H1 (cell line): Measurements from ENCODE around the gene ATP7B. TPM values are rescaled to one million over a fixed set of nuclear protein-coding genes. Genes with fewer than 3 reads are reported as not detected.

ENCODE experiments used
- CTCF ChIA-PET: fragments of 300-600 bp; sonication (Branson Sonifier 250); formaldehyde crosslinking; loops from one replicate; lab custom pipeline; 2021; ENCODE audit not compliant: partially characterized antibody; lab: Charles Lee
- POLR2A ChIA-PET: fragments of 300-600 bp; sonication (Branson Sonifier 250); formaldehyde crosslinking; loops from one replicate; lab custom pipeline; 2021; ENCODE audit warnings: inconsistent platforms; ENCODE audit not compliant: partially characterized antibody; lab: Charles Lee
- DNase-seq, 2 experiments: peaks; one replicate each; pipeline versions ENCODE4 v3.0.0 to v3.0.0-alpha.2; 2010 to 2022; ENCODE audit warnings: low spot score in 2 of 2, low read depth in 1 of 2, mixed read lengths in 1 of 2
- FAIRE-seq: peaks from 2 replicates; lab custom pipeline; 2011; peaks lifted over from hg19 to GRCh38; lab: Jason Lieb, UNC
- H2AFZ ChIP-seq: 2 replicates; pipeline ENCODE4 v1.8.1; 2012; ENCODE audit warnings: low read length, inconsistent platforms
- H2AK5ac ChIP-seq: 2 replicates; pipeline ENCODE4 v1.6.1; 2013; ENCODE audit warnings: low read depth, low read length
- H2BK120ac ChIP-seq: replicated peaks from 2 replicates; pipeline ENCODE3; 2013; ENCODE audit warnings: low read depth, low read length, inconsistent platforms
- H2BK12ac ChIP-seq: 2 replicates; pipeline ENCODE4 v1.6.1; 2013; ENCODE audit warnings: low read depth, low read length
- H2BK15ac ChIP-seq: 2 replicates; pipeline ENCODE4 v1.6.1; 2013; ENCODE audit warnings: low read length
- H2BK20ac ChIP-seq: 2 replicates; pipeline ENCODE4 v1.6.1; 2013; ENCODE audit warnings: low read length
- H2BK5ac ChIP-seq: 2 replicates; pipeline ENCODE4 v1.6.1; 2013; ENCODE audit warnings: low read depth, low read length
- H3K14ac ChIP-seq: 2 replicates; pipeline ENCODE4 v1.6.1; 2013; ENCODE audit warnings: inconsistent platforms; ENCODE audit not compliant: insufficient read length
- H3K18ac ChIP-seq: 2 replicates; pipeline ENCODE4 v1.6.1; 2013; ENCODE audit warnings: low read length; ENCODE audit errors: extremely low read depth
- H3K23ac ChIP-seq: 2 replicates; pipeline ENCODE4 v1.6.1; 2013; ENCODE audit warnings: inconsistent platforms; ENCODE audit not compliant: insufficient read length
- H3K23me2 ChIP-seq: 2 replicates; pipeline ENCODE4 v1.6.1; 2013; ENCODE audit warnings: low read depth, low read length
- H3K27ac ChIP-seq: 2 replicates; pipeline ENCODE4 v1.6.1; 2011; ENCODE audit warnings: low read depth, low read length, inconsistent platforms
- H3K27me3 ChIP-seq, 4 experiments: replicated peaks in 1 of 4; 1 replicate in 1 of 4; 2 replicates in 3 of 4; pipeline versions ENCODE4 v1.6.1 to v1.8.1; 2011 to 2013; ENCODE audit warnings: low read length in 3 of 4, mild to moderate bottlenecking in 3 of 4, inconsistent platforms in 2 of 4, mixed read lengths in 2 of 4, moderate library complexity in 1 of 4; ENCODE audit not compliant: control insufficient read depth in 3 of 4, insufficient read depth in 3 of 4; ENCODE audit errors: extremely low read depth in 1 of 4
- H3K36me3 ChIP-seq, 4 experiments: 2 replicates each; pipeline versions ENCODE4 v1.6.1 to v1.8.1; 2011 to 2013; ENCODE audit warnings: mild to moderate bottlenecking in 4 of 4, low read length in 3 of 4, moderate library complexity in 2 of 4, control low read depth in 1 of 4, inconsistent platforms in 1 of 4; ENCODE audit not compliant: insufficient read depth in 4 of 4, control insufficient read depth in 2 of 4
- H3K4ac ChIP-seq: replicated peaks from 2 replicates; pipeline ENCODE3; 2013; ENCODE audit warnings: low read length, low read depth, mixed read lengths, inconsistent platforms; ENCODE audit not compliant: insufficient read length
- H3K4me1 ChIP-seq, 4 experiments: replicated peaks in 1 of 4; 1 replicate in 1 of 4; 2 replicates in 3 of 4; pipeline versions ENCODE4 v1.6.1 to v1.8.1; 2011 to 2013; ENCODE audit warnings: low read length in 3 of 4, inconsistent platforms in 2 of 4, mixed read lengths in 1 of 4; ENCODE audit not compliant: insufficient read depth in 4 of 4, control insufficient read depth in 3 of 4
- H3K4me2 ChIP-seq, 2 experiments: 2 replicates each; pipeline versions ENCODE4 v1.6.1 to v1.8.1; 2011 to 2013; ENCODE audit warnings: low read depth in 2 of 2, low read length in 2 of 2, control low read depth in 1 of 2, inconsistent platforms in 1 of 2, mild to moderate bottlenecking in 1 of 2; ENCODE audit not compliant: insufficient read depth in 1 of 2
- H3K4me3 ChIP-seq, 4 experiments: fragments of 200-600, 300-600 bp in 1 of 4; sonication (generic), shearing (Covaris generic), sonication (Bioruptor Twin) in 1 of 4; 2 replicates each; pipeline versions ENCODE4 v1.5.1 to v1.8.1; 2011 to 2016; ENCODE audit warnings: low read length in 4 of 4, low read depth in 3 of 4, control low read depth in 2 of 4, inconsistent platforms in 2 of 4, mild to moderate bottlenecking in 2 of 4, mixed read lengths in 1 of 4, moderate library complexity in 1 of 4; ENCODE audit not compliant: insufficient read depth in 2 of 4; ENCODE audit errors: extremely low read depth in 1 of 4
- H3K56ac ChIP-seq: replicated peaks from 2 replicates; pipeline ENCODE3; 2013; ENCODE audit warnings: low read depth, mild to moderate bottlenecking, mixed read lengths, low read length, inconsistent platforms; ENCODE audit not compliant: insufficient read length
- H3K79me1 ChIP-seq: 2 replicates; pipeline ENCODE4 v1.6.1; 2013; ENCODE audit warnings: low read depth, low read length, control low read depth
- H3K79me2 ChIP-seq, 2 experiments: 2 replicates each; pipeline versions ENCODE4 v1.6.1 to v1.8.1; 2012 to 2013; ENCODE audit warnings: low read length in 2 of 2, mild to moderate bottlenecking in 2 of 2, inconsistent platforms in 1 of 2; ENCODE audit not compliant: insufficient read depth in 2 of 2, control insufficient read depth in 1 of 2
- H3K9ac ChIP-seq, 4 experiments: replicated peaks in 1 of 4; 1 replicate in 1 of 4; 2 replicates in 3 of 4; pipeline versions ENCODE4 v1.6.1 to v1.8.1; 2011 to 2013; ENCODE audit warnings: low read depth in 3 of 4, low read length in 3 of 4, control low read depth in 2 of 4, mild to moderate bottlenecking in 2 of 4, moderate library complexity in 2 of 4, inconsistent platforms in 1 of 4; ENCODE audit errors: extremely low read depth in 1 of 4
- H3K9me3 ChIP-seq, 2 experiments: 2 replicates each; pipeline versions ENCODE4 v1.6.1 to v1.8.1; 2012 to 2013; ENCODE audit warnings: mild to moderate bottlenecking in 2 of 2, moderate library complexity in 2 of 2, control low read depth in 1 of 2, inconsistent platforms in 1 of 2, low read depth in 1 of 2, low read length in 1 of 2, mixed read lengths in 1 of 2; ENCODE audit not compliant: insufficient read depth in 2 of 2
- H4K20me1 ChIP-seq, 2 experiments: replicated peaks in 1 of 2; 2 replicates each; pipeline versions ENCODE3 to v1.8.1; 2011 to 2013; ENCODE audit warnings: inconsistent platforms in 2 of 2, low read length in 2 of 2, mild to moderate bottlenecking in 1 of 2; ENCODE audit not compliant: insufficient read depth in 2 of 2, control insufficient read depth in 1 of 2
- H4K5ac ChIP-seq: 2 replicates; pipeline ENCODE4 v1.6.1; 2013; ENCODE audit warnings: low read length, low read depth, mixed read lengths, inconsistent platforms; ENCODE audit not compliant: insufficient read length
- H4K8ac ChIP-seq: 2 replicates; pipeline ENCODE4 v1.8.0; 2013; ENCODE audit warnings: mild to moderate bottlenecking, moderate library complexity, low read length, inconsistent platforms; ENCODE audit not compliant: insufficient read depth; ENCODE audit errors: extremely low read depth
- H4K91ac ChIP-seq: replicated peaks from 2 replicates; pipeline ENCODE3; 2013; ENCODE audit warnings: low read length, mixed read lengths, inconsistent platforms; ENCODE audit not compliant: insufficient read length
- CHD1 ChIP-seq: IDR thresholded peaks from 2 replicates; pipeline ENCODE4 v1.6.1; 2012; ENCODE audit warnings: low read depth, low read length, improper control_type of control experiment
- CREB1 ChIP-seq: IDR thresholded peaks from 2 replicates; pipeline ENCODE4 v1.6.1; 2012; ENCODE audit warnings: inconsistent platforms
- SP2 ChIP-seq: IDR thresholded peaks from 2 replicates; pipeline ENCODE4 v1.6.1; 2012; ENCODE audit warnings: mild to moderate bottlenecking, low read length, inconsistent platforms
- SUZ12 ChIP-seq: fragments of 200-600 bp; sonication (generic); IDR thresholded peaks from 2 replicates; pipeline ENCODE4 v1.6.1; 2012; ENCODE audit warnings: mild to moderate bottlenecking, inconsistent platforms, low read length, moderate library complexity, mixed read lengths
- TAF7 ChIP-seq: optimal IDR thresholded peaks from 2 replicates; pipeline ENCODE3; 2011; ENCODE audit warnings: low read depth, mild to moderate bottlenecking, inconsistent platforms, low read length, moderate library complexity, borderline replicate concordance
- WGBS, 2 experiments: shearing (Covaris generic) in 1 of 2; methylation state at CpG; one replicate each; pipeline versions ENCODE4 v1.1.6 to v1.1.7; 2013 to 2015; ENCODE audit warnings: low lambda C conversion rate in 2 of 2, mixed read lengths in 2 of 2, inconsistent platforms in 1 of 2, low coverage in 1 of 2, missing lambda C conversion rate in 1 of 2; ENCODE audit not compliant: insufficient replicate concordance in 2 of 2, insufficient coverage in 1 of 2, insufficient read length in 1 of 2; ENCODE audit errors: extremely low coverage in 1 of 2, missing lambda C conversion rate in 1 of 2; 5-methylcytosine and 5-hydroxymethylcytosine counted together
- polyA plus RNA-seq, 7 experiments: library from polyadenylated mRNA; depleted of rRNA in 3 of 7; stranded (reverse) in 5 of 7; unstranded in 2 of 7; fragments of >200 nt in 5 of 7; fragments of 200-250 nt in 2 of 7; gene quantifications; 1 replicate in 5 of 7; 2 replicates in 1 of 7; 4 replicates in 1 of 7; pipeline versions ENCODE4 v1.2.1 to v1.2.3, GENCODE V29; 2011 to 2013; ENCODE audit warnings: missing spikeins in 2 of 7, mixed read lengths in 2 of 7
- total RNA-seq: library from RNA; stranded (reverse); fragmentation: NEBNext Ultra II Directional; extraction: Animal tissue kit (Norgen Biotek cat#: 25700); gene quantifications from 2 replicates; pipeline ENCODE4 v1.2.1, GENCODE V29; 2021
- TF ChIP-seq, protein P1 (sequence below): IDR thresholded peaks from 2 replicates; pipeline ENCODE4 v1.6.1; 2011; ENCODE audit warnings: low read depth, mild to moderate bottlenecking, low read length; ENCODE audit not compliant: insufficient read depth

ATP7B gene
- total and polyA plus RNA-seq, 2 of the 8 experiments (the other 6 are each of a cell fraction or from before 2014, with no cell fraction given) = 4.1 to 9.2 TPM

- H2BK20ac ChIP-seq = no peak overlapping the region
- no peak for FAIRE-seq
- 93% methylated on average over 4 of the region's 4 CpGs; no CpG with 5 or more reads in 1 of the 2 experiments for WGBS, 2 experiments
Measured at GRCh38 chr13:51960766-51961165, 50.5 kb downstream of the ATP7B start.

More at GRCh38 chr13:51960766-51961165, 50.5 kb downstream of the ATP7B start:
- no peak overlapping the region for H3K4me2 ChIP-seq
- H3K27ac ChIP-seq = no peak overlapping the region
- H3K79me2 ChIP-seq = no peaks in the 10 kb centered on the region
- H4K5ac ChIP-seq = no peak overlapping the region
- H3K36me3 ChIP-seq = no peaks in the 10 kb centered on the region
- no peak overlapping the region for H3K23ac ChIP-seq
- no peak overlapping the region for H4K91ac ChIP-seq
- H4K20me1 ChIP-seq = peaks cover 0 to 2% of the 10 kb centered on the region in 2 experiments
- TF ChIP-seq SP2 (no peak), CREB1 (no peak), SUZ12 (no peak), CHD1 (no peak), TAF7 (no peak)
- TF ChIP-seq, protein P1, sequence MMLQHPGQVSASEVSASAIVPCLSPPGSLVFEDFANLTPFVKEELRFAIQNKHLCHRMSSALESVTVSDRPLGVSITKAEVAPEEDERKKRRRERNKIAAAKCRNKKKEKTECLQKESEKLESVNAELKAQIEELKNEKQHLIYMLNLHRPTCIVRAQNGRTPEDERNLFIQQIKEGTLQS = no peak
- H3K27me3 ChIP-seq = no peaks in the 10 kb centered on the region
- H3K4ac ChIP-seq = no peak overlapping the region
- no peaks in the 10 kb centered on the region for H3K9me3 ChIP-seq
- no peak overlapping the region for H2AK5ac ChIP-seq
- H2BK120ac ChIP-seq = no peak overlapping the region
- H3K9ac ChIP-seq = no peak overlapping the region
- H2AFZ ChIP-seq = no peak overlapping the region
- no peak overlapping the region for H3K14ac ChIP-seq
- CTCF ChIA-PET = interaction anchor here (0.6 to 3.0 kb wide), 7 partner anchors 11 to 167 kb away, joined by 3 to 14 read pairs (median 6); partner anchors contain the start of gene NEK5
- no peak overlapping the region for H2BK5ac ChIP-seq
- H3K23me2 ChIP-seq = no peaks in the 10 kb centered on the region; the same call in 1 of the 2 replicates
- no peak overlapping the region for H4K8ac ChIP-seq
- no peak overlapping the region for H2BK15ac ChIP-seq
- no peaks in the 10 kb centered on the region for H3K4me1 ChIP-seq
- DNase-seq = no peak
- POLR2A ChIA-PET = no interaction called here
- H3K79me1 ChIP-seq = no peaks in the 10 kb centered on the region
- H3K4me3 ChIP-seq = no peak overlapping the region
- no peak overlapping the region for H3K56ac ChIP-seq
- H2BK12ac ChIP-seq = no peak overlapping the region
- H3K18ac ChIP-seq = no peak overlapping the region
